ENCODE results near the gene NEU1.
A peak's percentile ranks its signal among the peaks of the same experiment; 100 is the strongest.

The NEU1 gene

DNA sequence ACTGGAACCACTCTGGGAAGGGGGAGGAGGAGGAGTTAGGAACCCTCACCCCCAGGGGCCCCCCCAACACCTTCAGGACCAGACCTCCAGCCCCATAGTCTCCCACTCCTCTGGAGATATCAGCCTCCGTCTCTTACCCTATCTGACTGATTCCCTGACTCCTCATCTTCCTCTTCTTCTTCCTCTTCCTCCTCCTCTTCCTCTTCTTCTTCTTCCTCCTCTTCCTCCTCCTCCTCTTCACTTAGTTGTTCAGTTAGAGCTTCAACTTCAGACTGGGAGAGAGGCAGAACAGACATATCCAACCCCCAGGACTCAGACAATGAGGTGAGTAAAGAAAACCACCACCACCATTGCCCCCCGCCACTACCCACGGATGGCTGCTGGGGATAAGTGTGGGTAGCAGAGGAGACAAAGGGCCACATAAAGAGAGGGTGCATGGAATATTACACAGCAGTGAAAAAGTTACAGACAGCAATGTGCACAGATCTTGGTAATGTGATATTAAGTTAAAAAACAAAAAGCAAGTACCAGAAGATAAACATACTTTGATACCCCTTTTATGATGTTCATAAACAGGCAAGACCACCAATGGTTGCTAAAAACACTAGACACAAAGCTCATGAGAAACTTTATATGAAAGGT, 26.8 kb upstream of the NEU1 start:
- TF ChIP-seq, protein P1, sequence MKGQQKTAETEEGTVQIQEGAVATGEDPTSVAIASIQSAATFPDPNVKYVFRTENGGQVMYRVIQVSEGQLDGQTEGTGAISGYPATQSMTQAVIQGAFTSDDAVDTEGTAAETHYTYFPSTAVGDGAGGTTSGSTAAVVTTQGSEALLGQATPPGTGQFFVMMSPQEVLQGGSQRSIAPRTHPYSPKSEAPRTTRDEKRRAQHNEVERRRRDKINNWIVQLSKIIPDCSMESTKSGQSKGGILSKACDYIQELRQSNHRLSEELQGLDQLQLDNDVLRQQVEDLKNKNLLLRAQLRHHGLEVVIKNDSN (IDR thresholded peaks at IDR 0.05), result no peak
- TF ChIP-seq ZBTB7A (IDR thresholded peaks at IDR 0.05; ENCODE audit: low read depth) (no peak), FOXM1 (IDR thresholded peaks at IDR 0.05; ENCODE audit: borderline replicate concordance, low read depth) (no peak), TCF12 (IDR thresholded peaks at IDR 0.05; ENCODE audit: low read depth) (no peak), TAF1 (IDR thresholded peaks at IDR 0.05; ENCODE audit: low read depth) (no peak), YY1 (IDR thresholded peaks at IDR 0.05; ENCODE audit: low read depth) (no peak)
- TF ChIP-seq, protein P2, sequence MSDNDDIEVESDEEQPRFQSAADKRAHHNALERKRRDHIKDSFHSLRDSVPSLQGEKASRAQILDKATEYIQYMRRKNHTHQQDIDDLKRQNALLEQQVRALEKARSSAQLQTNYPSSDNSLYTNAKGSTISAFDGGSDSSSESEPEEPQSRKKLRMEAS (IDR thresholded peaks at IDR 0.05), result no peak

DNA sequence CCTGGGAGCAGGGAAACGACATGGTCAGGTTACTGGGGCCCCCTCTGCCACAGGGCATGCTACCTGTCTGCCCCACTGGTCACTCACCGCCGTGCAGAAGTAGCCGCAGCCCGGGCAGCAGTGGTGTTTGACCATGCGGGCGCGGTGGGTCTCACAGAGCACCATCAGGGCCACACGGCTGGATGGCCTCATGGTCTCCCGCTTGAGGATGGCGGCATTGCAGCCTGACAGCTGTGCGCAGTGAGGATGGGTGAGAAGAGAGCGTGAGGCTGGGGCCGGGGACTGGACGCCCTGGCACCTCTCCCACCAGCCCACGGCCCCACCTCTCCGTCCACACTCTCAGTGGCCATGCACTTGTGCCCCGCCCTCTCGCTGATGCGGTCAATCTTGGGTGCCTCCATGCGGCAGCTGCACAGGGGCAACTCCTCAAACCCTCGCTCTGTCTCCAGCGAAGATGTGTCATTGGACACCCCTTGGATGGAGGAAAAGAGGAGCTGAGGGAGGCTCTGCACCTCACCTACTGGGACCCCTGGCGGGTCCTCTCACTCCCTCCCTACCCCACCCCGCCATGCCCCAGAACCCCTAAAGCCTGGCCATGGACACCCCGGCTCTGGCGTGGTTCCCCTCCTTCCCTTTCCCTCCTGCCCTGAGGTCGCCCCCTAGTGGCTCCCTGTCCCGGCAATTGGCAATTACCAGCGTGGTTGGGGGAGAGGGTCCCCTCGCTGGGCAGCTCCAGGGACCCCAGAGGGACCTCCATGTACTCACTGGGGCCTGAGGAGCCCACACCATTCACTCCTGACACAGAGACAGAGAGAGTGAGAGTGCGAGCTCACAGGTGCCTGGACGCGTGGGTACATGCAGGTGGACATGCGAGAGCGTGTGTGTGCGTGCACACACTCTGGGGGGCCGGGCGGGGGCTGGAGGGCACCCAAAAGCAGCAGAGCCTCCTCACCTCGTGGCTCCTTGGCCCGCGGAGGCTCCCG, 25.9 kb upstream of the NEU1 start:
- TF ChIP-seq TCF12 (IDR thresholded peaks at IDR 0.05; ENCODE audit: low read depth) (no peak), NFIC (IDR thresholded peaks at IDR 0.05) (no peak), ZBTB7A (IDR thresholded peaks at IDR 0.05; ENCODE audit: low read depth) (peak; percentile 84), RAD21 (IDR thresholded peaks at IDR 0.05; ENCODE audit: low read depth) (peak; percentile 51)

DNA sequence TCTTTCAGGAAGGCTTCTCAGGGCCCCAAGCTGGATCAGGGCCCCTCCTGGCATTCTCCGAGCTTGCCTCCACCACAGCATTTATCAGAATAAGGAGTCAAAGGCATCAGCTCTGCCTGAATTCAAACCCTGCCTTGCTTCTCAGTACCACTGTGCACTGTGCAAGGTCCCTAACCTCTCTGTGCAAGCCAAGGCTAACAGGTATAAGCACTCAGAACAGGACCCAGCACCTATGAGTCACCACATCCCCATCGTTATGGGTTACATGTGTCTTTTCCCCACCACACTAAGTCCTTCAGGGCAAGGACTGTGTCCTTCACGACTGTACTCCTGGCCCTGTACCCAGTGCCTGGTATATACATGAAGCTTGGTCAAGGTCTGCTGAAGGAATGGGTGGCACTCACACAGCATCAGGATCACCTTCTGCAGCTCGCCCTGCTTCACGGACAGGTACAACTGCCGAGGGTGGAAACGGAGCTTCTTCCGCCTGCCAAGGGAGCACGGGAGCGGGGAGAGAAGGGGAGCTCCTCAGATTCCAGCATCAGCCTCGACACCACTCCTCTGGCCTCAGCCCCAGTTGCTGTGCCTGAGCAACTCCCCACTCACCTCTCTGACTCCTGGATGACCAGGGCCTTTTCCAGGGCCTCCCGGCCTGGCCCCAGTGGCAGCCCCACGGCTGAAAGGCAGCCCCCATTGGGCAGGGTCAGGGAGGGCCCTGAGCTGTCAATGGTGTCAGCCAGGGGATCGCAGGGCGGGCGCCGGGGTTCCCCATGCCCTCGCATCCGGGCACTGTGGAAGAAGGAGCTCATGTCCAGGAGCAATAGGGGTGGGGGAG, 24.8 kb upstream of the NEU1 start:
- TF ChIP-seq EGR1 (IDR thresholded peaks at IDR 0.05) (no peak), TCF12 (IDR thresholded peaks at IDR 0.05; ENCODE audit: low read depth) (no peak), RAD21 (IDR thresholded peaks at IDR 0.05; ENCODE audit: low read depth) (no peak), YY1 (IDR thresholded peaks at IDR 0.05; ENCODE audit: low read depth) (no peak), NFIC (IDR thresholded peaks at IDR 0.05) (no peak), CEBPB (IDR thresholded peaks at IDR 0.05) (no peak), FOXM1 (IDR thresholded peaks at IDR 0.05; ENCODE audit: borderline replicate concordance, low read depth) (no peak), CREB1 (IDR thresholded peaks at IDR 0.05; ENCODE audit: low read depth) (no peak), TAF1 (IDR thresholded peaks at IDR 0.05; ENCODE audit: low read depth) (no peak), TEAD4 (IDR thresholded peaks at IDR 0.05) (no peak), ZBTB7A (IDR thresholded peaks at IDR 0.05; ENCODE audit: low read depth) (no peak), EP300 (IDR thresholded peaks at IDR 0.05; ENCODE audit: borderline replicate concordance) (no peak)
- TF ChIP-seq, protein P1 (IDR thresholded peaks at IDR 0.05), result no peak
- TF ChIP-seq, protein P2 (IDR thresholded peaks at IDR 0.05), result no peak
- TF ChIP-seq, protein P3, sequence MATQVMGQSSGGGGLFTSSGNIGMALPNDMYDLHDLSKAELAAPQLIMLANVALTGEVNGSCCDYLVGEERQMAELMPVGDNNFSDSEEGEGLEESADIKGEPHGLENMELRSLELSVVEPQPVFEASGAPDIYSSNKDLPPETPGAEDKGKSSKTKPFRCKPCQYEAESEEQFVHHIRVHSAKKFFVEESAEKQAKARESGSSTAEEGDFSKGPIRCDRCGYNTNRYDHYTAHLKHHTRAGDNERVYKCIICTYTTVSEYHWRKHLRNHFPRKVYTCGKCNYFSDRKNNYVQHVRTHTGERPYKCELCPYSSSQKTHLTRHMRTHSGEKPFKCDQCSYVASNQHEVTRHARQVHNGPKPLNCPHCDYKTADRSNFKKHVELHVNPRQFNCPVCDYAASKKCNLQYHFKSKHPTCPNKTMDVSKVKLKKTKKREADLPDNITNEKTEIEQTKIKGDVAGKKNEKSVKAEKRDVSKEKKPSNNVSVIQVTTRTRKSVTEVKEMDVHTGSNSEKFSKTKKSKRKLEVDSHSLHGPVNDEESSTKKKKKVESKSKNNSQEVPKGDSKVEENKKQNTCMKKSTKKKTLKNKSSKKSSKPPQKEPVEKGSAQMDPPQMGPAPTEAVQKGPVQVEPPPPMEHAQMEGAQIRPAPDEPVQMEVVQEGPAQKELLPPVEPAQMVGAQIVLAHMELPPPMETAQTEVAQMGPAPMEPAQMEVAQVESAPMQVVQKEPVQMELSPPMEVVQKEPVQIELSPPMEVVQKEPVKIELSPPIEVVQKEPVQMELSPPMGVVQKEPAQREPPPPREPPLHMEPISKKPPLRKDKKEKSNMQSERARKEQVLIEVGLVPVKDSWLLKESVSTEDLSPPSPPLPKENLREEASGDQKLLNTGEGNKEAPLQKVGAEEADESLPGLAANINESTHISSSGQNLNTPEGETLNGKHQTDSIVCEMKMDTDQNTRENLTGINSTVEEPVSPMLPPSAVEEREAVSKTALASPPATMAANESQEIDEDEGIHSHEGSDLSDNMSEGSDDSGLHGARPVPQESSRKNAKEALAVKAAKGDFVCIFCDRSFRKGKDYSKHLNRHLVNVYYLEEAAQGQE (IDR thresholded peaks at IDR 0.05; ENCODE audit: low read depth), result no peak

DNA sequence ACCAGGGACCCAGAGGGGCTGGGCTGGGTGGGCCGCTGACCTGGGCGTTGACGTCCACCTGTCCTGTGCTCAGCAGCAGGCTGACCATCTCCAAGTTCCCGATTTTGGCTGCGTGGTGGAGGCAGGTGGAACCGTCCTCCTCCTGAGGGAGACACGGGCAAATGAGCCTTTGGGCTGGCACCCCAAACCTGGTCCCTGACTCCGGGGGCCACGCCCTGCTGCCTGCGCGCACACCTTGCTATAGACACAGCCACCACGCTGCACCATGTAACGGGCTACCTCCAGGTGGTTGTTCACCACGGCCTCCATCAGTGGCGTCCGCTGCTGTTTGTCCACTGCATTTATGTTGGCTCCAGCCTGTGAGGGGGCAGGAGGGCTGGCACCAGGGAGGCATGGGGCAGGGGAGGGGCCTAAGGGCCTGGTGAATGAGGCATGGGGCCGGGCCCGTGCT, 23.9 kb upstream of the NEU1 start:
- TF ChIP-seq EGR1 (IDR thresholded peaks at IDR 0.05) (no peak), ZBTB7A (IDR thresholded peaks at IDR 0.05; ENCODE audit: low read depth) (no peak), EP300 (IDR thresholded peaks at IDR 0.05; ENCODE audit: borderline replicate concordance) (no peak), TEAD4 (IDR thresholded peaks at IDR 0.05) (no peak), RAD21 (IDR thresholded peaks at IDR 0.05; ENCODE audit: low read depth) (no peak), CREB1 (IDR thresholded peaks at IDR 0.05; ENCODE audit: low read depth) (no peak), TCF12 (IDR thresholded peaks at IDR 0.05; ENCODE audit: low read depth) (no peak)
- TF ChIP-seq, protein P3 (IDR thresholded peaks at IDR 0.05; ENCODE audit: low read depth), result no peak
- TF ChIP-seq, protein P2 (IDR thresholded peaks at IDR 0.05), result no peak

Measured in Ishikawa (cell line).